ENCODE measurements around the gene GOLT1A.

DNA sequence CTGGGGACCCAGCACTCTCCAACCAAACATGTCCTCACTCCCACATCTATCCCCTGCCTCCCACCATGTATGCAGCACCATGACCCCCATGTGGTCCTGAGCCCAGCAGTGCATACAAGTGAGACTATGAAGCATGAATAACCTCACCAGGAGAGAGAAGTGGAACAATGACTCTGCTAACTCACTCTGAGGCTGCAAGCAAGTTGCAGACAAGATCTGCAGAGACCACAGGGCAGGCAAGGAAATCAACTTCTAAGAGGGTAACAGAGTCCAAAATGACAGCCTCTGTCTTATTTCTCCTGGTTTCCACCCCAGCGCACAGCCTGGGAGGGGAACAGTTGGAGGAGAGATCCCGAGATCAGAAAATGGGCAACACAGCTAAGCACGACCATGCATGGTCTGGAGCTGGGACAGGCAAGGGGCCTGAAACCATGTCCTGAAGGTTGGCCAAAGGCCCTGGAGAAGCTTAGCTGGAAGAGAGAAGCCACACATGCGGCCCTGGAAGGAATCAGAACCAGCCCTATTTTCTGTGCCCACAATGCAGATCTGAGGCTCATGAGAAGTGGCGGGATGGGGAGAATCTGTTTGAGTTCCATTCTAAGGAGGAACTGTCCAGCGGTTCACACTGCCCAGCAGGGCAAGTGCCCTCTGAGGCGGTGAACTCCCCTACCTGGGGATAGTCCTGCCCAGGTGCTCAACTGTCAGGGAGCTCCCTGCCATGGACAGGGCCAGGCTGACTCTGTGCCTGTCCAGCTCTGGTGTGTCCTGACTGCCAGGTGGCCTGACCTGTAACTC lies 35.1 kb downstream of the GOLT1A start:
- TF ChIP-seq POLR2A (IDR thresholded peaks at IDR 0.05; ENCODE audit: low read length) (no peak), GATA1 (IDR thresholded peaks at IDR 0.05; ENCODE audit: low read depth, low read length) (no peak)
